Loucy (cell line): ENCODE data around the gene GID8.

ENCODE experiments used
- H2AFZ ChIP-seq: fragments of 200-600 bp; sonication (generic); 2 replicates; pipeline ENCODE4 v1.6.0; 2016; ENCODE audit warnings: antibody characterized with exemption, mild to moderate bottlenecking, low read length, moderate library complexity
- H3F3A ChIP-seq: fragments of 200-600 bp; 2 replicates; pipeline ENCODE4 v1.6.0; 2016; ENCODE audit warnings: antibody characterized with exemption, low read depth, mild to moderate bottlenecking
- H3K27me3 ChIP-seq: fragments of 200-600 bp; sonication (generic); 2 replicates; pipeline ENCODE4 v1.6.1; 2014; ENCODE audit warnings: low read length, mild to moderate bottlenecking; ENCODE audit not compliant: insufficient read depth, poor library complexity, severe bottlenecking
- H3K36me3 ChIP-seq: fragments of 200-600 bp; sonication (generic); 2 replicates; pipeline ENCODE4 v1.6.1; 2016; ENCODE audit warnings: low read length; ENCODE audit not compliant: insufficient read depth
- H3K4me1 ChIP-seq: fragments of 200-600 bp; sonication (generic); 2 replicates; pipeline ENCODE4 v1.5.1; 2014; ENCODE audit warnings: low read length, mild to moderate bottlenecking; ENCODE audit not compliant: insufficient read depth, poor library complexity, severe bottlenecking
- H3K4me2 ChIP-seq: fragments of 200-600 bp; sonication (generic); 2 replicates; pipeline ENCODE4 v1.6.0; 2014; ENCODE audit warnings: antibody characterized with exemption, low read length, low read depth, mild to moderate bottlenecking; ENCODE audit not compliant: poor library complexity, severe bottlenecking
- H3K4me3 ChIP-seq: fragments of 200-600 bp; sonication (generic); 2 replicates; pipeline ENCODE4 v1.5.1; 2014; ENCODE audit warnings: low read length, mild to moderate bottlenecking, mixed read lengths; ENCODE audit not compliant: poor library complexity, severe bottlenecking
- H3K79me2 ChIP-seq: fragments of 200-600 bp; sonication (generic); 2 replicates; pipeline ENCODE4 v1.6.1; 2014; ENCODE audit warnings: low read length; ENCODE audit not compliant: insufficient read depth
- H3K9ac ChIP-seq: fragments of 200-600 bp; sonication (generic); 2 replicates; pipeline ENCODE4 v1.6.0; 2014; ENCODE audit warnings: mild to moderate bottlenecking, low read depth, low read length, moderate library complexity; ENCODE audit not compliant: poor library complexity, severe bottlenecking
- H3K9me2 ChIP-seq: fragments of 200-600 bp; sonication (generic); replicated peaks from 2 replicates; pipeline ENCODE4 v1.6.1; 2016; ENCODE audit warnings: low read depth, low read length, mixed read lengths
- H3K9me3 ChIP-seq: fragments of 200-600 bp; sonication (generic); 2 replicates; pipeline ENCODE4 v1.6.1; 2014; ENCODE audit warnings: mild to moderate bottlenecking, antibody characterized with exemption, low read length, low read depth; ENCODE audit not compliant: insufficient read depth
- H4K20me1 ChIP-seq: fragments of 200-600 bp; sonication (generic); 2 replicates; pipeline ENCODE4 v1.6.0; 2014; ENCODE audit warnings: antibody characterized with exemption, low read length, mild to moderate bottlenecking; ENCODE audit not compliant: insufficient read depth, poor library complexity, severe bottlenecking
- EZH2phosphoT487 ChIP-seq: fragments of 200-600 bp; IDR thresholded peaks from 2 replicates; pipeline ENCODE4 v1.6.1; 2018; ENCODE audit warnings: antibody characterized with exemption, mild to moderate bottlenecking, moderate library complexity, borderline replicate concordance
- TF ChIP-seq, protein P1 (sequence below): fragments of 200-600 bp; sonication (generic); conservative IDR thresholded peaks from 2 replicates; pipeline ENCODE4 v1.5.1; 2014; ENCODE audit warnings: mild to moderate bottlenecking, antibody characterized with exemption, low read length

GID8 gene

DNA sequence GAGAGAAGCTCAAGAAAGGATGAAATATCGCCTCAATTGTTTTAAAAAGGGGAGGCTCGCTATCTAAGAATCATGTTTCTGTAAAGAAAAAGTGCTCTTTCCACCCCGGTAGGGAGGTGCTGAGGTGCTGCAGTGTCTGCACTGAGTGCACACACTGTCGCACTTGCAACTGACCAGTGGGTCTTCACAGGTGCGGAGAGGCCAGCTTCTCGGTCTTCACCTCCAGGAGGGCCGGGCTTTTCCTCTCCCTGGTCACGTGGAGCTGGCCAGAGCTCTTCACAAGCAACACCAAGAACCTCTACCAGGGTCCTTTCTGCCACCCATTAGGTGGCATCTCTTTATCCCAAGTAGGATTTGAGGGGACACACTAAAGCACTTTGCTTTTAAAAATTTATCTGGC is 48.5 kb upstream of the GID8 start:
- no peak for TF ChIP-seq EZH2phosphoT487
- TF ChIP-seq, protein P1, sequence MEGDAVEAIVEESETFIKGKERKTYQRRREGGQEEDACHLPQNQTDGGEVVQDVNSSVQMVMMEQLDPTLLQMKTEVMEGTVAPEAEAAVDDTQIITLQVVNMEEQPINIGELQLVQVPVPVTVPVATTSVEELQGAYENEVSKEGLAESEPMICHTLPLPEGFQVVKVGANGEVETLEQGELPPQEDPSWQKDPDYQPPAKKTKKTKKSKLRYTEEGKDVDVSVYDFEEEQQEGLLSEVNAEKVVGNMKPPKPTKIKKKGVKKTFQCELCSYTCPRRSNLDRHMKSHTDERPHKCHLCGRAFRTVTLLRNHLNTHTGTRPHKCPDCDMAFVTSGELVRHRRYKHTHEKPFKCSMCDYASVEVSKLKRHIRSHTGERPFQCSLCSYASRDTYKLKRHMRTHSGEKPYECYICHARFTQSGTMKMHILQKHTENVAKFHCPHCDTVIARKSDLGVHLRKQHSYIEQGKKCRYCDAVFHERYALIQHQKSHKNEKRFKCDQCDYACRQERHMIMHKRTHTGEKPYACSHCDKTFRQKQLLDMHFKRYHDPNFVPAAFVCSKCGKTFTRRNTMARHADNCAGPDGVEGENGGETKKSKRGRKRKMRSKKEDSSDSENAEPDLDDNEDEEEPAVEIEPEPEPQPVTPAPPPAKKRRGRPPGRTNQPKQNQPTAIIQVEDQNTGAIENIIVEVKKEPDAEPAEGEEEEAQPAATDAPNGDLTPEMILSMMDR = no peak
- H3K4me2 ChIP-seq = no peak overlapping the region
- H4K20me1 ChIP-seq = no peaks in the 10 kb centered on the region
- no peaks in the 10 kb centered on the region for H3K9me2 ChIP-seq
- H3K4me3 ChIP-seq = no peak overlapping the region
- H2AFZ ChIP-seq = no peak overlapping the region
- H3K4me1 ChIP-seq = no peaks in the 10 kb centered on the region
- no peaks in the 10 kb centered on the region for H3K27me3 ChIP-seq
- no peaks in the 10 kb centered on the region for H3F3A ChIP-seq
- no peaks in the 10 kb centered on the region for H3K9me3 ChIP-seq
- no peaks in the 10 kb centered on the region for H3K79me2 ChIP-seq
- peaks cover 68% of the 10 kb centered on the region; the same call in 1 of the 2 replicates for H3K36me3 ChIP-seq
- H3K9ac ChIP-seq = no peak overlapping the region

DNA sequence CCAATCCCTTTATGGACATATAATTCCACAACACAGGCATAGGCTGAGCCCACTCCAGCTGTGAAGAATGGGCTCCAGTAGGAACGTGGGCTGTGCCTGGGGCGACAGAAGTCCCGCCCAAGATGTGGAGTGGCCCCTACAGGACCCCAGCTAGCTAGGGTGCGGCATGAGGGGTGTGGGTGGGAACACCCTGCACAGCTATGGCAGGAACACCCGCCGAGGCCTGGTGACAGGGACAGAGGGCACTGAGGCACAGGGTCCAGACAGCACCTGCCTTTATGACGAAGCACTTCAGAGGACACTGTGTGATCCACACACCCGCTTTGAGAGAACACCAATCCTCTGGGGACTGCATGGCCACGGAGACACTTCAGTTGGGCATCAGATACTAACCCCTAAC is 48.1 kb upstream of the GID8 start:
- Histone ChIP-seq H3K36me3 (peaks cover 73% of the 10 kb centered on the region; the same call in 1 of the 2 replicates), H3K9me3 (no peaks in the 10 kb centered on the region), H3K9me2 (no peaks in the 10 kb centered on the region), H3K4me3 (no peak overlapping the region), H4K20me1 (no peaks in the 10 kb centered on the region), H2AFZ (no peak overlapping the region), H3K4me1 (no peaks in the 10 kb centered on the region), H3K4me2 (no peak overlapping the region), H3K9ac (no peak overlapping the region), H3K79me2 (no peaks in the 10 kb centered on the region), H3K27me3 (no peaks in the 10 kb centered on the region), H3F3A (no peaks in the 10 kb centered on the region)
- TF ChIP-seq, protein P1 = no peak
- TF ChIP-seq EZH2phosphoT487 = no peak

GRCh38 chr20:62890444-62890843 is 47.5 kb upstream of the GID8 start:
- Histone ChIP-seq H3K9me2 (no peaks in the 10 kb centered on the region), H3F3A (no peaks in the 10 kb centered on the region), H3K36me3 (peaks cover 74% of the 10 kb centered on the region; the same call in 1 of the 2 replicates), H3K4me1 (no peaks in the 10 kb centered on the region), H3K4me2 (no peak overlapping the region), H3K9ac (no peak overlapping the region), H3K9me3 (no peaks in the 10 kb centered on the region), H2AFZ (no peak overlapping the region), H4K20me1 (no peaks in the 10 kb centered on the region), H3K27me3 (no peaks in the 10 kb centered on the region), H3K4me3 (no peak overlapping the region), H3K79me2 (no peaks in the 10 kb centered on the region)
- no peak for TF ChIP-seq EZH2phosphoT487
- TF ChIP-seq, protein P1 = no peak
